Measurements from ENCODE around the gene IRAK4. TPM values are rescaled to one million over a fixed set of nuclear protein-coding genes. Genes with fewer than 3 reads are reported as not detected.
"Not testable (repeated sequence)": the region's sequence is repeated elsewhere in the genome, so short reads cannot be mapped to it uniquely, and the experiment has no call there.

The IRAK4 gene
- 8.8 TPM for polyA plus RNA-seq (ENCODE audit: insufficient read length)

DNA sequence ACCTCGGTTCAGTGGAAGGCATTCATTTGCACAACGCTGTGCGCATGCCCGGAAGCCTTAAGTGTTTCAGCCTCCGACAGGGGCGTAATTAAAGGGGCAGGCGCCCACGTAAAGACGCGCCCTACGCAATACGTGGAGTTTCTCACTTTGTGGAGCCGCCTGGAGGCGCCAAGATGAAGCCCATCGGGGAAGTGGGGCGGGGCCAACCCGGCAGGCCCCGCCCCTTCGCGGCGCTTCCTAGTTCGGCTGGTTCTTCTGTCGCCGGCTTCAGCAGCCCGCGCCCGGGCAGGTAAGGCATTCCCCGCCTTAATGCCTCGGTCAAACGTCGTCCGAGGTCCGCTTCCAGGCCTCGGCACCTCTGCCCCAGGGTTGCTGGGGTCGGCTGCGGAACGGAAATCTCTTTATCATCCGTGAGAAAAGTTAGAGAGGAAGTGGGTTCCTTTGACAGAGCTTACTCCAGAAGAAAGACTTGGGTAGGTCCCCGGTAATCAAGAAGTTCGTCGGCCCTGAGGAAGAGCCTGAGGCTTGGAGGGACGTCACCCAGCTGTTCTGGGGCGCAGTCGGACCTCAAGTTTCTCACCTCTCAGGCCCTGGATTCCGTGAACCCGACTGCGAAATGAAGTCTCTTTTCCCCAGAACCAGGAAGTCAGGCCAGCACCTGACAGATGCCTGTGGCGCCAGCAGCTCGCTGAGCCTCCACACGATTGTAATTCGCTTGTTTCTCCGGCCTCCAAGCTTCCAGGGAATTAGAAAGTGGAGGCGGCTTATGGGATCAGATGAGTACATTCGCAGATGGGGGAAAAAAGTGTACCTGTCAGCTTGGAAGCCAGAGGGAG, at the start of gene IRAK4, which contains the start of gene PUS7L:
Gene IRAK4, plus strand, starts transcription at position 224 of the 836 bp plus-strand sequence. CDS start 9,161 bp downstream, outside the sequence.
Gene PUS7L, minus strand, starts transcription at position 63 of the 836 bp plus-strand sequence. CDS start 3,545 bp downstream, outside the sequence.
- DNase-seq, result peak; percentile 96

DNA sequence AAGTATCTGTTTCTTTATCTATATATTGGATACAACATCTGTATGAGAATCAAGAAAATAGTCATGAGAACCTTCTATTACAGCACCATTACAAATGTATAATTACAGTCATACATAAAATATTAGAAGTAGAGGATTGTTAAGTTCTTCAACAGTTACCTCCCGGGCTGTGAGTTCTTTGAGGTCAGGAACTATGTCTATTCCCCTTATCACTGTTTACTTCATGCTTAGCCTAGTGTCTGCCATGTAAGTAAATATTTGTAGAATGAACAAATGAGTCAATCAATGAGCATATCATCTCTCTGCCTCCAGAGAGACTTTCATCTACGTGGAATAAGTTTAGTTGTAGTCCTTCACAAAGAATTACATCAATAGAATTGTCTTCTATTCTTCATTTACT, 47.4 kb upstream of the IRAK4 start:
- no peak for DNase-seq

DNA sequence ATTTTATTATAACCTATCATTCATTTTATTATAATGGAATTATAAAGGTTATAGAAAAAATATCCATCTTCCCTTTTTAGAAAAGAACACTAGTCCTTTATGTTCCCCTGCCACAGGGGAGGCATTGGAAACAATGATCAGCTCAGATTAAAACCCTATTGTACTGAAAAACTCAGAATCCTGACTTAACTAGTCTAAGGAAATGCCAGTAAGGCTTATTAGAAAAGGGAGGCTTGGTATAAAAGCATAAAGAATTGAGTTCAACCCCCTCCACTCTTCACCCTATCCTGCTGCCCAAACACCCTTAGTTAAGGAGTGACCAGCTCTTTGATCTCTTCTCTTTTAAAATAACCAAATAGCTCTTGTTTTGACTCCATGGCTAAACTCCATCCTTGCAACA, 36.1 kb upstream of the IRAK4 start:
- no peak for DNase-seq

DNA sequence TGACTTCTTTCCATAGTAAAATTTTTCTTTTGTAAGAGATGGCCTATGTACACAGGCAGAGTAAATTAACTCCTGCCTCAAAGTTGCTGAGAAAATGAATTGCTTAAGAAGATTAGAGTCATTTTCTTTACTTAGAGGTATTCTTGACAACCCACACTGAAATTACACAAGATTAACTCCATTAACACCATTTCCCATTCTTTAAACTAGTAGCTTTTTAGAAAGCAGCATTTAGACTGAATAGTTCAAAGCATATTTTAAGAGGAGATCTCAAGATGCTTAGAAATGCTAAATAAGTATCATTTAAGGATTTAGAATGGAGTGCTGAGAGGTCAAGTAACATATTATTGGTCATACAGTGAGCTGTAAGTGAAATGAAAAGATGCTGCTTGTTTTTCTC, 35.6 kb upstream of the IRAK4 start:
- DNase-seq, result no peak

DNA sequence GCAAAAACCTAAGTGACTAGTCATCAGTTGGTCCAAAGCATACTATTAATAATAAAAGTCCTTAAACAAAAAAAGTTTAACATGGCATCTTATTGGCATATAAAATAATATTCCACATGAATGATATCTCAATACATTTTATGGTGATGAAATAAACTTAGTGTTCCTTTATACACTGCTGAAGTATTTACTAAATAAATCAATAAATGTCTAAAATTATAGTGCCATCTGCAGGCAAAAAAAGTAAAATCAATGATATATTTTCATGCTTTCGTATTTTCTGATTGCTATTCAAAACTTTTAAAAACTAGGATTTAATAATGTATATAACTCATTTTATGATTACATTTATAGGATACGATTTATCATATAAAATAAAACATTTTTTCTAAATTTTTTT, 30.6 kb upstream of the IRAK4 start:
- DNase-seq, result no peak

DNA sequence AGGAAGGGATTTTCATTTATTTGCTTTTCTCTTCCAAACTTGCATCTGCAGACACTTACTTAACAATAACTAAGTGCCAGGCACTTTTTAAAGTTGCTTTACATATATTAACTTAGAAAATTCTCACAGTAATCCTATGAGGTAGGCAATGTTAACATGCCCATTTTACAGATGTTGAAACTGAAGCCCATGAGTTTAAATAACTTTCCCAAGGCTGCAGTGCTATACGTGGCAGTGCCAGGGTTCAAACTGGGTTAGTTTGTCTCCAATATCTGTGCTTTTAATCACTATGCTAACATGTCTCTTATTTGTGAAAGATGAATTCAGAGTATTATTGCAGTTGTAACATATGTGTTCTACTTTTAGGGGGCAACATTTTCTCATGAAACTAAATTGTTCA, 30.1 kb upstream of the IRAK4 start:
- no peak for DNase-seq

DNA sequence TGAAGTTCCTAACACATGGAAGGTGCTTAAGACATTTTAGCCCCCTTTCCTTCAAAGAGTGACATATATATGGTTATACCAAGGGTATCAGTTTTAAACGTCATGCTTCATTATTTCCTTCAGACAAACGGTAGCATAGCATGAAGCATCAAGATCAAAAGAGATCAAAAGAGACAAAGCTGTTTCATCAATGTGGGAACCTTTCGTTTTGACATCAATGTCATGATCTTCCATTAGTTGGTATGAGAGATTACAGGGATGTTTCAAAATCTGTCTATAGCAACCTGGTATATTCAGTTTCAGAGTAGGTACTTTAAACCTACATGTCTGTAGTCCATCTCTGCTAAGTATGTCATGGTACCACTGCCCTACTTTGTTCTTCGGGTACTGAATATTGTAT, 28.5 kb upstream of the IRAK4 start:
- no peak for DNase-seq

DNA sequence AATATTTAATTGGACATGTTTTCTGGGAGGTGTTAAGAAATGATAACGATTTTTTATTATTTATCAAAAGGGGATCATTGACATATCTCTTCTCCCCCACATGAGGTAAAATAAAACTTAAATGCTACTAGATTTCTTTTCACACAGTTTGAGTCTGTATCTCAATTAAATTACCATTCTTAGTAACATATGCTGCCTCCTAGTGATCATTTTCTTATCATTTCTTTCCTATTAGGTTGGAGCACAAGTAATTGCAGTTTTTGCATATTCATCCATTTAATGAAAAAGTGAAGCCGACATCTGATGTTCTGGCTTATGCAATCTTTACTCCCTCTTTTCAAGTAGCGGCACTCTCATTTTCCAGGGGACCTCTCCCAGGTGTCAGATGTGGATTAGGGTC, 25.1 kb upstream of the IRAK4 start:
- DNase-seq, result no peak

DNA sequence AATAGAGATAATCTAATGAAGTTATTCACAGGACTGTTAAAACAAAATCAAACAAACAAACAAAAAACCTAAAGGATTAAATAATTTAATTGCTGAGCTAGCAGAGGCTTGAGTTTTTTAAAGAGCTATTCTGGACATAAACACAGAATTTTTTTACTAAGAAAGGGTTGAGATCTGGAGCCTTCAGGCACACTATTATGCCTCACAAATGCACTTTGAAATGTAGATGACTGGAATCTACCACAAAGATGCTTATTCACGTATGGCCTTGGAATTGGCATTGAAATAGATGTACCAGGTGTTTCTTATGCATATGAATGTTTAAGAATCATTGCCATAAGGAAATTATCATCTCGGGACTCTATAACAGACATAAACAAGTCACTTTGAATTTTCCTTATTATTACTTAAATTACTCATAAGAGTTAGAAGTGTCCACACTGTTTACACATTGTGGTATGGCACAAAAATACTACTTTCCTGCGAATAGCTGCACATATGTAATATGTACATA, 21.8 kb upstream of the IRAK4 start:
- DNase-seq, result no peak

DNA sequence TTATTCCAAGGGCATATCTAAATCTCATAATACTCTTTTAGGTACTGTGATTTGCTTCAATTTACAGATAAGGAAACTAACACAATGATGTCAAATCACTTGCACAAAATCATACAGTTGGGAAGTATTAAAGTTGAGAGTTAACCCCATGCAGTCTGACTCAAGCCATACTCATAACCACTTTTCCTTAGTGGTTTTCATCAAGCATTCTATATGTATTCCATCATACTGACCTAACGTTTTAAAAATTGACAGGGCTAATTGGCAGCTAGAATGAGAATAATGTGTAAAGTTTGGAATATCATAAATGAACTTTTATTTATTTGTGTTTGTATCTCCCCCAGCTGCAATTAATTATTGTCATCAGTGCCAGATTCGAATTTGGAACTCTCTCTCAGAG, 21.1 kb upstream of the IRAK4 start:
- DNase-seq, result no peak

DNA sequence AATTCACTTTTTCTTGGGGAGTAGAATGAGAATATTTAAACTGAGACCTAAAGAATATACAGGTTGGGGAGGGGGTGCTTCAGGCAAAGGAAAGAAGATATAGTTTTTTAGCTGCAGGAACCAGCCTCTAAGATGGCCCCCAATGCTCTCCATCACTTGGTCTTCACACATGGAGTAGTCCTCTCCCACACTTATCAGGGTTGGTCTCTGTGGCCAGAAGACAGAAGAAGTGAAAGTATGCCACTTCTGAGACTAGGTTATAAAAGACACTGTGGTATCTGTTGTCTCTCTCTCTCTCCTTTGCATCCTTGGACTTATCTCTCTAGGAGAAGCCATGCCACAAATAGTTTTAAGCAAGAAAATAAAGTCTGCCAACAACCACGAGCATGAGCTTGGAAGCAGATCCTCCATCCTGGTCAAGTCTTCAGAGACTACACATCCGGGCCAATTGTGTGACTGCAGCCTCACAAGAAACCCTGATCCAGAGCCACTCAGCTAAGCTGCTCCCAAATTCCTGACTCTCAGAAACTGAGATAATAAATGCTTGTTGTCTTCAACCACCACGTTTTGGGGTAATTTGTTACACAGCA, 18.1 kb upstream of the IRAK4 start:
- DNase-seq, result no peak

DNA sequence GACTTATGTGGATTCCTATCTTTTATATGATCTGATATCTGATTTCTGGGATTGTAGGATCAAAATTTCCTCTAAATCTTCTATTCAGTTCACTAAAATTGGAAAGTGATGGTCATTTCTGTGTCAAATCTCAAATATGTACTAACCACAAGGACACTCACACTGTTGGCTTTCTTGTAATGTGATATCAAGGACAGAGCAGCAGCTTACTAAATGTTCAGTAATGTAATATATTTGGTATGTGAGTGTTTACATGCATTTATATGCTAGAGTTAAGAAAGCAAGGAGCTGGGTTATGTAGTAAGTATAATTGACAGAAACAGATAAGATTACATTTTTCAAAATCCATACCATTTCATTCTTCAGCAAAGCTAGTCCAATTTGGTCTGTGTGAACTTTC, 16.6 kb upstream of the IRAK4 start:
- no peak for DNase-seq

DNA sequence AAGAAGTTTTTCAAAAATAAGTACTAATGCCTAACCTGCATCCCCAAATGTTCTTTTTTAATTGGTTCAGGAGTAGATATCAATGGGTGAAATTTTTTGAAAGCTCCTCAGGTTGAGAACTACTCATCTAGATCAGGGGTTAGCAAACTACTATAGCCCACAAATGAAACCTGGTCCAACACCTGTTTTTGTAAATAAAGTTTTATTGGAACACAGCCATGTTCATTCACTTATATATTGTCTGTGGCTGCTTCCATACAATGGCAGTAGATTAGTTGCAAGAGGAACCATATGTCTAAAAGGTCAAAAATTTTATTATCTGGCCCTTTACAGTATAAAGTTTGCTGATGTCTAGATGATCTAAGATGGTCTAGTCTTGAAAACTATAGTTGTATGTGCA, 13.9 kb upstream of the IRAK4 start:
- DNase-seq, result no peak

DNA sequence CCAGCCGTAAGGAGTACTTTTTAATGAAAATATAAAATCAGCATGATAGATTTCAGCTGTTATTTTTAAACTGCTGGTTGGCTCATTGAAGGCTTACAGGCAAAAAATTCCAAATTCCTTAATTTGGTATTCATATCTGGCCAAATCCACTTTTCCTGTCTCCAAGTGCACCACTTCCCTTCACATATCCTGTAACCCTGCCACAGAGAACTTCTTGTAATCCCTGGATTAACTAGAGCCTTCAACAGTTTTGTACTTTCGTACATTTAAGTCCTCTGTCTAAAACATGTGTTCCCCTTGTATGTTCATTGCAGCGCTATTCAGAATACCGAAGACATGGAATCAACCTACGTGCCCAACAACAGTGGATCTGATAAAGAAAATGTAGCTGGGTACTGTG, 9.7 kb upstream of the IRAK4 start:
- DNase-seq, result no peak

DNA sequence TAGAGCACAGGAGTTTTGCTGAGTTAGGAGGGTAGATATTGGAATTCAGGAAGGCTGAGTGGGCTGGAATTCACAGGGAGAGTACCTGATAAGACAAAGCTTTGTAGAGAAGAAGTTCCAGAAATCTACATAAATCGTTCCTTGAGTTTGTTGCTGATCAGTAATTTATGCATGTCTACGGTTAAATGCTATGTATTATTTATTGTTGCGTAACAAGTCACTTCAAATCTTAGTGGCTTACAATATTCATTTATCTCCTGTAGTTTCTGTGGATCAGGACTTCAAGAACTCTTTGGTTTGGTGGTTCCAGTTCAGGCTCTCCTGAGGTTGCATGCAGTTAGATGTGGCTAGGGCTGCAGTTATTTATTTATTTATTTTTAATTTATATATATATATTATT, 7.9 kb upstream of the IRAK4 start:
- no peak for DNase-seq

DNA sequence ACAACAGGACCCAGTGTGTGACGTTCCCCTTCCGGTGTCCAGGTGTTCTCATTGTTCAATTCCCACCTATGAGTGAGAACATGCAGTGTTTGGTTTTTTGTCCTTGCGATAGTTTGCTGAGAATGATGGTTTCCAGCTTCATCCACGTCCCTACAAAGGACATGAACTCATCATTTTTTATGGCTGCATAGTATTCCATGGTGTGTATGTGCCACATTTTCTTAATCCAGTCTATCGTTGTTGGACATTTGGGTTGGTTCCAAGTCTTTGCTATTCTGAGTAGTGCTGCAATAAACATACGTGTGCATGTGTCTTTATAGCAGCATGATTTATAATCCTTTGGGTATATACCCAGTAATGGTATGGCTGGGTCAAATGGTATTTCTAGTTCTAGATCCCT, 7.4 kb upstream of the IRAK4 start:
- not testable (repeated sequence) for DNase-seq

DNA sequence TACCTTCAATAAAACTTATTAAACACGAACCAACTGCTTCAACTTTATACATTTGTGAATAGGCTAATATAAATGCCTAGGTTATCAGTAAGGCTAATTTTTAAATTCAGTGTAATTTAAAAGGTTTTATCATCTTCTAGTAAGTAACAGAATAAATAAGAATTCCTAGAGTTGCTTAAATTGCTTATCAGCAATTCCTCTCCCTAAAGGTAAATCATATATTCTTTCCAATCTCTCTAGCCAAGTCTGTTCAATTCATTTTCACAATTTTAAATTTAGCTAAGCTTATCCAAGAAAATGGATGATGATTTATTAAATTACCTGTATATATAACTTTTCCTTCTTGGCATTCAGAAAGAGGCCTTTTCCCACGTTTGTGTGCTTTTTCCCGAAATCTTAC, 4.7 kb upstream of the IRAK4 start:
- DNase-seq, result no peak

DNA sequence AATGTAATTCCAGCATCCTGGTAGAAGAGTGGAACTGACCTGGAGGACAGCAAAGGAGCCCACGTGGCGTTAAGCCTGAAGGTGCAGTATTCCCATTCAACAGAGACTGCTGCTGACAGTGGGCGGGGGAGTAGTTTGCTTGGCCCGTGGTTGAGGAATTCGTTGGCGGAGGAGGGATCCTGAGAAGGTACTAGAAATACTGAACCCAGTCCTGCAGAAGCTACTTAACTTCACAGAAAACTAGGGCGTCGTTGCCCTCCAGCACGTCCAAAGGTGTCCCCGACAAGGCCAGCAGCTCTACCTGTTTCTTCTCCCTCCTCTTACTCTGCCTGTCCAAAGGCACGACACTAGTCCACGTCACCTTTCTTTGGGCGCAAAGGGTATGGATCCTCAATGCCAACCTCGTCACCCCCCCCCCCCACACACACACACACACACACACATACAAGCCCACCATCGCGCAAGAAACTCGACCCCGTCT, 464 bp upstream of the IRAK4 start:
- DNase-seq, result no peak

DNA sequence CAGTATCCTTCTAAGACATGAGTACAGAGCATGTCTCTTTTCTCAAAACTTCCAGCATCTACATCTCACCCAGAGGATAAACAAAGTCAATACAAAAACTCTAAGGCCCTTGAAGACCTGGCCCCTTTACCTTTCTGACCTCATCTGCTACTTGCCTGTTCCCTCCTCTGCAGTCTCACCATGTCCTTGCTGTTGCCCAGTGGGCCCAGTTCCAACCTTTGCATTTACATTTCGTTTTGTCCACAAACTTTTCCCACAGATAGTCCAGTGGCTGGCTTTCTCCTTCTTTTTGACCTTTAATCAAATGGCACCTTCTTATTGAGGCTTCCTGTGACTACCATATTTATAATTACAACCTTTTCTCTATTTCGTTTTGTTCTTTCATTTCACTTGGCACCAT, 1.6 kb downstream of the IRAK4 start:
- no peak for DNase-seq

DNA sequence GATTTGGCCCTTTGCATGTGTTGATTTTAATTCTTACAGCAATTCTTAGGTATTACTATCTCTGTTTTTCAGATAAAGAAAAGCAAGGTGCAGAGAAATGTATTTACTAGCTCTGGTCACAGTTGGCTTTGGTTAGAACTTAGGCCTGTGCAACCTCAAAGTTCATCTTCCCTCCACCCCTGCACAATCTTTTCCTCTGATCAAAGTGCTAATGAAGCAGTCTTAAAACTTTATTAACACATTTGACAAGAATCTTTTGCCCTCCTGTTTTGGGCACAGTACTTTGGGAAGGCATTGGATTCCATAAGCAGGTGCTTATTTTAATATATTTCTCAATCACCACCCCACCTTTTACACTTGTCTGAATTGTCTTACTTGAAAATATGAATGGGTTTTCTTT, 2.7 kb downstream of the IRAK4 start:
- no peak for DNase-seq

DNA sequence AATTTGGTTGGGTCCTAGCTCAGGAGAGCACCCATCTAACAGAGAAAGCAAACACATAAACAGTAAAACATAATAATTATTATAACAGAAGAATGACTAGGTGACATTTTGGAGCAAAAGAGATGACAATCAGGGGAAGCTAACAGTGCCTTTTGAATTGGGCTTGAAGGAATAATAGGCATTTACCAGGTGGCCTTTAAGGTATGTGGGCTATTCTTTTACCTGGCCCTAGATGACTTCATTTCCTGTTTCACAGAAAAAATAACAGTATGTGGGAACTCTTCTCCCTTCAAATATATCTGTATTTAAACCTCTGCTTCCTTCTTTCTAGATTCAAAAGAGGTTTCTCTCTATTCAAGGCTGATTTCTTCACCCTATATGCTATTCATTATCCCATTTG, 3.8 kb downstream of the IRAK4 start:
- no peak for DNase-seq

DNA sequence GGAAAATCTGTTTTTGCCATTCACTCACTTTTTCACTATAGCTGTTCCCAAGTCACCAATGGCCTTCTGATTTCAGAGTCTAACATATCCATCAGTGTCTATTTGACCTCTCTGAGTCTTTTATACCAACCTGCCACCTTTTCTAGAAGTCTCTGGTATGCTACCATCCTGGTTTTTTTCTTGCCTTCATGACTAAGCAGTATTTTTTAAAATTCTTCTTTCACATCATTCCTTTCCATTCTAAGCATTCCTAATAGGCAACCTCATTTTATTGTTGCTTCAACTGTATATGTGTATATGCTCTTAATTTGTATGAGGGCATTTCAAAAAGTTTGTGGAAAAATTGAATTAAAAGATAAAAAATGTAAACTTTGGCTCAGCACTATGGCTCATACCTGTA, 5.0 kb downstream of the IRAK4 start:
- DNase-seq, result no peak

DNA sequence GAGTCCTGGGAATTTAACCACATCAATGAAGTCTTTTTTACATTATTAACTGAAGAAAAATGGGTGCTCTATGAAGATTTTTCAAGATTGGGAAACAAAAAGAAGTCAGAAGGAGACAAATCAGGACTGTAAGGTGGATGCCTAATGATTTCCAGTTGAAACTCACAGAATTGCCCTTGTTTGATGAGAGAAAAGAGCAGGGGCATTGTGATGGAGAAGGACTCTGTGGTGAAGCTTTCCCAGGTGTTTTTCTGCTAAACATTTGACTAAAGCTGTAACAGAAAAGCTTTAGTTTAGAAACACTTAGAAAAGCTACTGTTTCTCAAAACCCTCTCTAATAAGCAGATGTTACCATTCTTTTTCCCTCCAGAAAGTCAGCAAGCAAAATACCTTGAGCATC, 5.8 kb downstream of the IRAK4 start:
- no peak for DNase-seq

DNA sequence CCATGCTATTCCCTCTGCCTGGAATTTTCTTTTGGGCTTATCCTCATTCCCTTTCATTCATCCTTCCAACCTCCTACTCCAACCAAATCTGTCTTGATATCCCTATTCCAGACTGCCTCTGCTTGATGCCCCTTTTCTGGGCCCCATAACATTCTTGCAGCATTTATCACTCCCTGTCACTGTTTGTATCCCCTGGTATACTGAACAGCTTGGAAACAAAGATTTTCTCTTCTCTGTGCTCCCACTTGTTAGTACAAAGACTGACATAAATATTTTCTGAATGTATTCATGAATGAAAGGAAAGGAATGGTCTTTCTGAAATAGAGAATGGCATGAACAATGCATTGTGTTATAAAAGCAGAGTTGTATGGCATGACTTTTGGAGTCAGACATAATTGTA, 7.5 kb downstream of the IRAK4 start:
- DNase-seq, result no peak
